Peyer's patch (tissue), 4 donors: ENCODE results near the gene FGF1. TPM values are rescaled to one million over a fixed set of nuclear protein-coding genes. Genes with fewer than 3 reads are reported as not detected.

Source experiments
- DNase-seq, 3 donors: peaks; one replicate each; pipeline ENCODE4 v3.0.0-alpha.2; 2017 to 2019
- H3K27ac ChIP-seq, 4 donors: fragments of 200-600 bp; sonication (generic); one replicate each; pipeline ENCODE4 v1.5.1; 2016 to 2019
- H3K27me3 ChIP-seq, 2 donors: fragments of 200-600 bp; sonication (generic); one replicate each; pipeline ENCODE4 v1.5.1; 2019
- H3K36me3 ChIP-seq, 3 donors: fragments of 200-600 bp; sonication (generic); one replicate each; pipeline ENCODE4 v1.5.1; 2016 to 2019
- H3K4me1 ChIP-seq, 4 donors: fragments of 200-600 bp; sonication (generic); one replicate each; pipeline ENCODE4 v1.5.1; 2016 to 2019
- H3K4me3 ChIP-seq, 4 donors: fragments of 200-600 bp; sonication (generic); 1 replicate in 3 of 4; 2 replicates in 1 of 4; pipeline ENCODE4 v1.5.1; 2016 to 2019; ENCODE audit warnings: mild to moderate bottlenecking in 1 of 4
- H3K9me3 ChIP-seq, 4 donors: fragments of 200-600 bp; sonication (generic); one replicate each; pipeline ENCODE4 v1.5.1; 2016 to 2019; ENCODE audit warnings: mild to moderate bottlenecking in 1 of 4
- CTCF ChIP-seq, 6 experiments: fragments of 450-650 bp in 4 of 6; fragments of 200-600 bp in 2 of 6; sonication (generic) in 1 of 6; IDR thresholded peaks; one replicate each; pipeline ENCODE4 v1.5.1; 2017 to 2019; ENCODE audit warnings: antibody characterized with exemption in 6 of 6, mild to moderate bottlenecking in 3 of 6, moderate library complexity in 1 of 6
- POLR2A ChIP-seq, 2 donors: fragments of 450-650 bp; IDR thresholded peaks; one replicate each; pipeline ENCODE4 v1.5.1; 2017; ENCODE audit warnings: antibody characterized with exemption in 2 of 2, mild to moderate bottlenecking in 2 of 2, moderate library complexity in 2 of 2
- total RNA-seq, 4 donors: library from RNA; depleted of rRNA; stranded (reverse); fragments of >200 nt; gene quantifications; one replicate each; pipeline ENCODE4 v1.1.0, GENCODE V29; 2016

Gene FGF1
- total RNA-seq, 4 donors from 2014 or later, result not detected

DNA sequence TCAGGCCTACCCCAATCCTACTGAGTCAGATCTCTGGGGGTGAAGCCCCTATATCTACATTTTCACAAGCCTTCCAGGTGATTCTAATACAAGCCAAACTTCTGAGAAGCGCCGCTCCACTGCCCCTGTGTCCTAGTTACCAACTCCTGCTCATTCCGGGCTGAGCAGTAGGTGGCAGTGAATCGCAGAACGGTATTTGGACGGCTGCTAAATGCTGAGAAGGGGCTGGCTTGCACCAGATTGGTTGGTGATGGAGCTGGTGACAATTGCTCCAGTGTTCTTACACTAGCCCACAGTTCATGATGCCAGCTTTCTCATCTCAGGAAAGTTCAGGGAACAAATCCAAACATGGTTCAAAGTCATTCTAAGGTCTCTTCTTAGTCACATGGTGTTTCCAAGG is 31.1 kb upstream of the FGF1 start:
- Histone ChIP-seq H3K4me1 (no peaks in the 10 kb centered on the region), H3K4me3 (no peak overlapping the region), H3K27ac (no peak overlapping the region), H3K36me3 (no peaks in the 10 kb centered on the region), H3K27me3 (no peaks in the 10 kb centered on the region), H3K9me3 (no peaks in the 10 kb centered on the region)
- TF ChIP-seq CTCF (IDR thresholded peaks at IDR 0.05) (peak in 4 of 6 experiments; percentile 25 to 44 (median 40)), POLR2A (IDR thresholded peaks at IDR 0.05) (no peak)
- DNase-seq, result peak in 1 of 3 donors; percentile 65

DNA sequence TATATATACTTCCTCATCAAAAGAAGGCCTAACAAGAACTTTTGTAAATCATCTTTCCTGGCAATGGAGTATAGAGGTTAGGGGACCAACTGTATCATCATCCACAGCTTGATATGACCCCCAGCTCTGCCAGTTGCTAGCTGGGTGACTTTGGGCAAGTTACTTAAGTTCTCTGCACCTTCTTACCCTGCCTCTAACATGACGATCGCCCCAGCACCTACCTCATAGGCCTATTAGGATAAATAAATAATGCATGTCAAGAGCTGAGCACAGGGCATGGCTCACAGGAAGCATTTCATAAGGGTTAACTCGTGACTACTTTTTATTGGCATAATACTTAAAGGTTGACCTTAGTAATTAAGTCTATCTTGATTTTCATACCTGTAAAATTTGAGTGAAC is 29.4 kb upstream of the FGF1 start:
- H3K9me3 ChIP-seq, result no peaks in the 10 kb centered on the region
- H3K36me3 ChIP-seq, result no peaks in the 10 kb centered on the region
- H3K27me3 ChIP-seq, result no peaks in the 10 kb centered on the region
- H3K27ac ChIP-seq, result no peak overlapping the region
- TF ChIP-seq CTCF (IDR thresholded peaks at IDR 0.05), result no peak
- TF ChIP-seq POLR2A (IDR thresholded peaks at IDR 0.05), result no peak
- DNase-seq, result no peak
- H3K4me3 ChIP-seq, result no peak overlapping the region
- no peaks in the 10 kb centered on the region for H3K4me1 ChIP-seq

DNA sequence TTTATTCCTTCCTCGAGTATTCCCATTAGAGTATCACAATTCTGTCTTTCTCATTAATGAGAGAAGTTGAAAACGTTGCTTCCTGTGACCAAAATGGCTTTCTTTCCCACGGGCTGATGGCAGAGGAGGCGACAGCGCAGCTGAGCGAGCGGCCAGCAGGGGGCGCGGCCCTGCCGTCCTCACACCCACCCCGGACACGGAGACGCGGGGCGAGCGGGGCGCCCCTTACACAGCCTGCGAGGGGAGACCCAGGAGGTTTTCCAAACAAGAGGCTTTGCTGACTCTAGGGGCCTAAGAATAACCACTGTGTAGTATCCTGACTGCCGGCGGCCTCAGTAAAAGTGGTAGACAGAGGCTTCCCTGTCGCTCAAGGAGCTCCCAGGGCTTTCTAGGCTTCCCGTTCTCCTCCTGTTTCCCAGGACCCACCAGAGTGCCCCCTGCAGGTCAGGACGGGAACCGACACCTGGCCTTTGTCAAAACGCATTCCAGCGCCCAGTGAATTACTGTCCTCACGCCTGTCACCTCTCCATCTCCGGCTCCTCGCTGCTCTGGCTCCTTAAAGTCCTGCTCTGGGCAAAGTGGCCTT is 27.3 kb upstream of the FGF1 start:
- Histone ChIP-seq H3K27ac (peak overlapping the region; percentile 35 to 79 (median 62)), H3K9me3 (no peaks in the 10 kb centered on the region), H3K4me3 (peak overlapping the region; percentile 34 to 65 (median 52)), H3K36me3 (no peaks in the 10 kb centered on the region), H3K27me3 (no peaks in the 10 kb centered on the region), H3K4me1 (no peaks in the 10 kb centered on the region)
- peak; percentile 80 to 94 (median 93) for DNase-seq
- peak; percentile 48 to 94 (median 92) for TF ChIP-seq CTCF (IDR thresholded peaks at IDR 0.05)
- no peak for TF ChIP-seq POLR2A (IDR thresholded peaks at IDR 0.05)

DNA sequence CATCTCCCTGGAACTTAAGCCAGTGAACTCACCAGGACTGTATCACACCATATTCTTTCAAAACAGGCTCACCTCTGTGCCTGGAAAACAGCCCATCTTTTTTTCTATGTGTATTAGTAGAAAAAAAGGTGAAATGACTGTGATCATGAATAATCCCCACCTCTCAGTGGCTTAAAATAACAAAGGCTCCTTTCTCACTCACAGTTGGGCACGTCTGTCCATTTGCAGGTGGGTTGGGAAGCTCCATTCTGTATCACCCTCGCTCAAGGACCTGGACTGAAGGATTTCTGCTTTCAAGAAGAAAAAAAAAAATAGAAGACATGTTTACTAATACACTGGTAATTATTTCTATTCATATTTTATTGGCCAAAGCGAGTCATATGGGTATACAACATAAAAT is 17.3 kb upstream of the FGF1 start:
- Histone ChIP-seq H3K4me3 (no peak overlapping the region), H3K27ac (no peak overlapping the region), H3K36me3 (no peaks in the 10 kb centered on the region), H3K27me3 (no peaks in the 10 kb centered on the region), H3K9me3 (no peaks in the 10 kb centered on the region), H3K4me1 (peaks cover 0 to 4% (median 0%) of the 10 kb centered on the region in 4 donors)
- no peak for TF ChIP-seq POLR2A (IDR thresholded peaks at IDR 0.05)
- no peak for TF ChIP-seq CTCF (IDR thresholded peaks at IDR 0.05)
- no peak for DNase-seq

DNA sequence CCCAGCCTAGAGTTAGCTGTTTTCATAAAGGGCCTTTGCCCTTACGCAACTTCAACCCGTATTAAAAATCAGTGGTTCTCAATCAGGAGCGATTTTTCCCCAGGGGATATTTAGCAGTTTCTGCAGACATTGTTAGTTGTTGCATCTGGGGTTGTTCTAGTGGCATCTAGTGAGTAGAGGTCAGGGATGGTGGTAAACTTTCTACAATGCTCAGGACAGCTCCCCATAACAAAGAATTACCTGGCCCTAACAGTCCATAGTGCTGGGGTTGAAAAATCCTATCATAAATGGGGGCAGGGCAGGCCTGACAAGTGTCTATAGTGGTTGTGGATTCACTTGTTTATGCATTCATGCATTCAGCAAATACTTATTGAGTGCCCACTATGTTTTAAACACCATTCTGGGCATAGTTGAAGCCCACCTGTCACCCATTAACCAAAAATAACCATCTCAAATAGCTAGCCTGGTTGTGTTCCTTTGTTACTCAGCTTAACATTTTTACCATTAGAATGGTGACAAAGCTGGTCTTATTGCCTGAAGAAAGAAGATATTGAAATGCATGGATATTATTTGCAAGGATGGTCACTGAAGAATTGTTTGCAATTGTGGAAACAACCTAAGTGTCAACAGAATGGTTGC is 15.9 kb upstream of the FGF1 start:
- Histone ChIP-seq H3K9me3 (no peaks in the 10 kb centered on the region), H3K4me1 (peaks cover 0 to 17% (median 0%) of the 10 kb centered on the region in 4 donors), H3K36me3 (no peaks in the 10 kb centered on the region), H3K27me3 (no peaks in the 10 kb centered on the region), H3K4me3 (no peak overlapping the region), H3K27ac (no peak overlapping the region)
- TF ChIP-seq POLR2A (IDR thresholded peaks at IDR 0.05) (no peak), CTCF (IDR thresholded peaks at IDR 0.05) (no peak)
- no peak for DNase-seq
